ENCODE results near the gene IFNAR1. TPM values are rescaled to one million over a fixed set of nuclear protein-coding genes. Genes with fewer than 3 reads are reported as not detected.

Gene IFNAR1
- total and polyA plus RNA-seq, 2 donors (not counting 1 experiment from before 2014, with no cell fraction given), result 14.8 to 55.7 TPM

GRCh38 chr21:33327326-33327725 is 2.6 kb downstream of the IFNAR1 start:
- H3K36me3 ChIP-seq (replicated peaks in 1 of 2; ENCODE audit: control extremely low read depth in 1 of 2, control insufficient read depth in 1 of 2, extremely low read depth in 1 of 2, insufficient read depth in 2 of 2, low read length in 1 of 2), result peaks cover 0 to 14% of the 10 kb centered on the region in 2 experiments
- ATAC-seq (ENCODE audit: low read depth), result no peak
- H3K9me3 Mint-ChIP-seq (ENCODE audit: insufficient read depth), result no peaks in the 10 kb centered on the region
- DNase-seq, result no peak
- H4K20me1 ChIP-seq (ENCODE audit: control insufficient read depth, insufficient read depth, low read length, poor library complexity, severe bottlenecking), result peaks cover 15% of the 10 kb centered on the region
- H3K4me3 Mint-ChIP-seq, result peak overlapping the region; percentile 59
- peaks cover 57% of the 10 kb centered on the region for H3K4me1 Mint-ChIP-seq
- H3K27me3 Mint-ChIP-seq, result no peaks in the 10 kb centered on the region
- CTCF ChIA-PET, result interaction anchor here (1.0 to 2.3 kb wide), 4 partner anchors 28 to 117 kb away, joined by 3 to 12 read pairs (median 6); no protein-coding TSS in a partner anchor
- peaks cover 80% of the 10 kb centered on the region for H3K79me2 ChIP-seq (ENCODE audit: control insufficient read depth, insufficient read depth, low read length)
- POLR2A ChIA-PET, result interaction anchor here (0.9 kb wide), 1 partner anchor 62 kb away, joined by 3 read pairs; no protein-coding TSS in a partner anchor
- intact Hi-C loops (cut with micrococcal nuclease), result loop anchor here (5.0 to 10.0 kb wide), 3 partner anchors 215 to 713 kb away; partner anchors contain the start of genes CFAP298, GART, PAXBP1 and SON
- no peak for TF ChIP-seq CTCF (IDR thresholded peaks at IDR 0.05)
- no peak for TF ChIP-seq EZH2 (IDR thresholded peaks at IDR 0.05; ENCODE audit: borderline replicate concordance, insufficient read depth, low read depth, low read length, poor library complexity, severe bottlenecking)
- peak overlapping the region; percentile 97 for H3K9ac ChIP-seq (ENCODE audit: low read length)
- H3K4me3 ChIP-seq (ENCODE audit: control extremely low read depth in 1 of 5, extremely low read depth in 1 of 5, insufficient read depth in 1 of 5, low read depth in 2 of 5, low read length in 4 of 5), result peak overlapping the region in 1 of 5 experiments; percentile 17
- 100% methylated on average over 2 of the region's 3 CpGs for WGBS (ENCODE audit: insufficient coverage)
- H3K27ac Mint-ChIP-seq, result peak overlapping the region; percentile 66
- H3K4me2 ChIP-seq (replicated peaks; ENCODE audit: low read depth, low read length, poor library complexity, severe bottlenecking), result peak overlapping the region; percentile 89
- H3K9me3 ChIP-seq (ENCODE audit: control extremely low read depth in 1 of 3, control insufficient read depth in 2 of 3, insufficient read depth in 1 of 3, low read length in 2 of 3), result no peaks in the 10 kb centered on the region
- no peak overlapping the region for H2AFZ ChIP-seq (ENCODE audit: insufficient read depth, low read depth, low read length, poor library complexity, severe bottlenecking)
- H3K27me3 ChIP-seq (replicated peaks in 1 of 4; ENCODE audit: control extremely low read depth in 1 of 4, control insufficient read depth in 3 of 4, insufficient read depth in 4 of 4, low read length in 3 of 4), result no peaks in the 10 kb centered on the region
- peak overlapping the region in 1 of 2 donors; percentile 97 for H3K27ac ChIP-seq (ENCODE audit: low read length in 2 of 2)
- H3K4me1 ChIP-seq (ENCODE audit: control insufficient read depth in 2 of 2, insufficient read depth in 2 of 2, low read length in 2 of 2), result peaks cover 56 to 63% of the 10 kb centered on the region in 2 donors

DNA sequence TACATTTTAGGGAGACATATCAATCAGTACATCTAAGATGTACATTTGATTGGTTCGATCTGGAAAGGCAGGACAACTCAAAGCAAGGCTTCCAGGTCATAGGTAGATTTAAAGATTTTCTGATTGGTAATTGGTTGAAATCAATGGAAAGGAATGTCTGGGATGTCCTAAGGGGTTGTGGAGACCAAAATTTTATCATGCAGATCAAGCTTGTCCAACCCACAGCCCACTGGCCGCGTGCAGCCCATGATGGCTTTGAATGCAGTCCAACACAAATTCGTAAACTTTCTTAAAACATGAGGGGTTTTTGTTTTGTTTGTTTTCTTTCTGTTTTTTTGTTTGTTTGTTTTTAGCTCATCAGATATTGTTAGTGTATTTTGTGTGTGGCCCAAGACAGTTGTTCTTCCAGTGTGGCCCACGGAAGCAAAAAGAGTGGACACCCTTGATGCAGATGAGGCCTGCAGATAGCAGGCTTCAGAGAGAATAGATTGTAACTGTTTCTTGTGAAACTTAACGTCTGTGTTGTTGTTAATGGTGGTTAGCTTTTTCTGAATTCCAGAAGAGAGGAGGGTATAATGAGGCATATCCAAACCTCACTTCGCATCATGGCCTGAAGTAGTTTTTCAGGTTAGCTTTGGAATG is 3.1 kb downstream of the IFNAR1 start:
- no peak overlapping the region for H2AFZ ChIP-seq (ENCODE audit: insufficient read depth, low read depth, low read length, poor library complexity, severe bottlenecking)
- H3K9me3 ChIP-seq (ENCODE audit: control extremely low read depth in 1 of 3, control insufficient read depth in 2 of 3, insufficient read depth in 1 of 3, low read length in 2 of 3), result peaks cover 0 to under 1% (median under 1%) of the 10 kb centered on the region in 3 donors
- peaks cover 60 to 69% of the 10 kb centered on the region in 2 donors for H3K4me1 ChIP-seq (ENCODE audit: control insufficient read depth in 2 of 2, insufficient read depth in 2 of 2, low read length in 2 of 2)
- 96% methylated on average over 4 of the region's 7 CpGs for WGBS (ENCODE audit: insufficient coverage)
- peaks cover 86% of the 10 kb centered on the region for H3K79me2 ChIP-seq (ENCODE audit: control insufficient read depth, insufficient read depth, low read length)
- intact Hi-C loops (cut with micrococcal nuclease), result loop anchor here (5.0 to 10.0 kb wide), 3 partner anchors 214 to 713 kb away; partner anchors contain the start of genes CFAP298, GART, PAXBP1 and SON
- no peaks in the 10 kb centered on the region for H3K9me3 Mint-ChIP-seq (ENCODE audit: insufficient read depth)
- no peaks in the 10 kb centered on the region for H3K27me3 Mint-ChIP-seq
- DNase-seq, result no peak
- no peaks in the 10 kb centered on the region for H3K27me3 ChIP-seq (replicated peaks in 1 of 4; ENCODE audit: control extremely low read depth in 1 of 4, control insufficient read depth in 3 of 4, insufficient read depth in 4 of 4, low read length in 3 of 4)
- H3K27ac Mint-ChIP-seq, result peak overlapping the region; percentile 66
- peak overlapping the region in 1 of 5 experiments; percentile 17 for H3K4me3 ChIP-seq (ENCODE audit: control extremely low read depth in 1 of 5, extremely low read depth in 1 of 5, insufficient read depth in 1 of 5, low read depth in 2 of 5, low read length in 4 of 5)
- peaks cover 0 to 14% of the 10 kb centered on the region in 2 experiments for H3K36me3 ChIP-seq (replicated peaks in 1 of 2; ENCODE audit: control extremely low read depth in 1 of 2, control insufficient read depth in 1 of 2, extremely low read depth in 1 of 2, insufficient read depth in 2 of 2, low read length in 1 of 2)
- H3K9ac ChIP-seq (ENCODE audit: low read length), result peak overlapping the region; percentile 97
- ATAC-seq (ENCODE audit: low read depth), result no peak
- peak overlapping the region in 1 of 2 donors; percentile 97 for H3K27ac ChIP-seq (ENCODE audit: low read length in 2 of 2)
- TF ChIP-seq EZH2 (IDR thresholded peaks at IDR 0.05; ENCODE audit: borderline replicate concordance, insufficient read depth, low read depth, low read length, poor library complexity, severe bottlenecking) (no peak), CTCF (IDR thresholded peaks at IDR 0.05) (no peak)
- CTCF ChIA-PET, result interaction anchor here (0.8 to 2.3 kb wide), 5 partner anchors 28 to 117 kb away, joined by 3 to 12 read pairs (median 4); no protein-coding TSS in a partner anchor
- peak overlapping the region; percentile 59 for H3K4me3 Mint-ChIP-seq
- H3K4me1 Mint-ChIP-seq, result peaks cover 62% of the 10 kb centered on the region
- peaks cover 15% of the 10 kb centered on the region for H4K20me1 ChIP-seq (ENCODE audit: control insufficient read depth, insufficient read depth, low read length, poor library complexity, severe bottlenecking)
- POLR2A ChIA-PET, result interaction anchor here (0.9 kb wide), 2 partner anchors 16 to 63 kb away, joined by 3 read pairs; no protein-coding TSS in a partner anchor
- peak overlapping the region; percentile 89 for H3K4me2 ChIP-seq (replicated peaks; ENCODE audit: low read depth, low read length, poor library complexity, severe bottlenecking)
